A673 (cell line): ENCODE data around the gene KCTD16.

ENCODE experiments used
- EZH2 ChIP-seq: fragments of 200-600 bp; sonication (generic); IDR thresholded peaks from 2 replicates; pipeline ENCODE4 v1.6.1; 2017; ENCODE audit warnings: borderline replicate concordance, low read depth, mild to moderate bottlenecking, mixed read lengths, antibody characterized with exemption, low read length; ENCODE audit not compliant: poor library complexity, severe bottlenecking
- TF ChIP-seq, protein P1 (sequence below): fragments of 300-800, 200-600 bp; sonication (generic); conservative IDR thresholded peaks from 2 replicates; pipeline ENCODE4 v1.5.1; 2017; ENCODE audit warnings: low read depth, mild to moderate bottlenecking, antibody characterized with exemption, low read length, moderate library complexity, mixed read lengths

DNA sequence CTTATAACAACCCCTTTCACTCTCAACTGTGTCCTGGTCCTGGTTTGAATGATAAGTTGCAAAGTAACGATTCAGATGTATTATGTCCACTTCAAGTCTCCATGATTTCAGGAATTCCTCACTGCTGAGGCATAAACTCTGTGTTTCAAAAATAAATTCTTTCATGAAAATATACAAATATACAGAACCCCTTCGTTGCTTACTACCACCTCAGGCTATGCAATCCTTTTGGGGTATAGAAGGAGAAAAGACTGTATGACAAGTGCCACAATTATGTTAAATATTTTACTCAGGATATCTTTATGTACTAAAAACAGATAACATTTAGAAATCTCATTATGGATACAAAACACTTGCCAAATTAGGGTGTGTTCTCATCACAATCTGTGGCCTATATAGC lies 190.7 kb downstream of the KCTD16 start:
- TF ChIP-seq, protein P1, sequence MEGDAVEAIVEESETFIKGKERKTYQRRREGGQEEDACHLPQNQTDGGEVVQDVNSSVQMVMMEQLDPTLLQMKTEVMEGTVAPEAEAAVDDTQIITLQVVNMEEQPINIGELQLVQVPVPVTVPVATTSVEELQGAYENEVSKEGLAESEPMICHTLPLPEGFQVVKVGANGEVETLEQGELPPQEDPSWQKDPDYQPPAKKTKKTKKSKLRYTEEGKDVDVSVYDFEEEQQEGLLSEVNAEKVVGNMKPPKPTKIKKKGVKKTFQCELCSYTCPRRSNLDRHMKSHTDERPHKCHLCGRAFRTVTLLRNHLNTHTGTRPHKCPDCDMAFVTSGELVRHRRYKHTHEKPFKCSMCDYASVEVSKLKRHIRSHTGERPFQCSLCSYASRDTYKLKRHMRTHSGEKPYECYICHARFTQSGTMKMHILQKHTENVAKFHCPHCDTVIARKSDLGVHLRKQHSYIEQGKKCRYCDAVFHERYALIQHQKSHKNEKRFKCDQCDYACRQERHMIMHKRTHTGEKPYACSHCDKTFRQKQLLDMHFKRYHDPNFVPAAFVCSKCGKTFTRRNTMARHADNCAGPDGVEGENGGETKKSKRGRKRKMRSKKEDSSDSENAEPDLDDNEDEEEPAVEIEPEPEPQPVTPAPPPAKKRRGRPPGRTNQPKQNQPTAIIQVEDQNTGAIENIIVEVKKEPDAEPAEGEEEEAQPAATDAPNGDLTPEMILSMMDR: no peak
- no peak for TF ChIP-seq EZH2
